Hematopoietic multipotent progenitor cell (in vitro differentiated cells): Measurements from ENCODE around the gene PTCD3. TPM values are rescaled to one million over a fixed set of nuclear protein-coding genes. Genes with fewer than 3 reads are reported as not detected.

ENCODE experiments used
- DNase-seq, 3 donors: peaks; one replicate each; pipeline ENCODE4 v3.0.0-alpha.2; 2011 to 2015; ENCODE audit warnings: low read depth in 2 of 3, low spot score in 2 of 3
- total RNA-seq: library from RNA; depleted of rRNA; stranded (reverse); fragments of >200 nt; gene quantifications from one replicate; pipeline ENCODE4 v1.2.3, GENCODE V29; 2012

The PTCD3 gene
- total RNA-seq, 1 donor: 53.9 TPM

DNA sequence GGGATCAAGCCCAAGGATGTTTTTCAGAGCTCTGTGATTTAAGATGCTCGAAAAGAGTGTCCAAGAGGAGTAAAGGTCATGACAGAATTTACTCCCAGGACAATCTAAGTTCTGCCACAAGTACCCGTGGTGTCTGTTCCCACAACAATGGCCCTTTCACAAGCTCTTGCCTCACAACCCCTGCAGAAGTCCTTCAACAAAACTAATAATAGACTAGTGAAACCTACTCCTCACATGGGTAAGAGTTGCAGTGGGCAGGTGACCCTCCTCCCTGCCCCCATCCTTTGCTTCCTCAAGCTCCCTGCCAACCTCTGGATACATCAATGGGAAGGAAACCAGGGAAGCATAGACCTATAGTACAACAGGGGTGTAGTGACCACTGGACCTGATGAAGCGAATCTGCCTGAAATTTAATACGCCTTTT lies 34.9 kb downstream of the PTCD3 start:
- DNase-seq: no peak

- DNase-seq: no peak
These were observed 36.6 kb downstream of the PTCD3 start for GRCh38 chr2:86142436-86143257.

GRCh38 chr2:86143307-86143706 lies 37.3 kb downstream of the PTCD3 start:
- DNase-seq: no peak

GRCh38 chr2:86143926-86144685 lies 38.1 kb downstream of the PTCD3 start:
- no peak for DNase-seq

DNA sequence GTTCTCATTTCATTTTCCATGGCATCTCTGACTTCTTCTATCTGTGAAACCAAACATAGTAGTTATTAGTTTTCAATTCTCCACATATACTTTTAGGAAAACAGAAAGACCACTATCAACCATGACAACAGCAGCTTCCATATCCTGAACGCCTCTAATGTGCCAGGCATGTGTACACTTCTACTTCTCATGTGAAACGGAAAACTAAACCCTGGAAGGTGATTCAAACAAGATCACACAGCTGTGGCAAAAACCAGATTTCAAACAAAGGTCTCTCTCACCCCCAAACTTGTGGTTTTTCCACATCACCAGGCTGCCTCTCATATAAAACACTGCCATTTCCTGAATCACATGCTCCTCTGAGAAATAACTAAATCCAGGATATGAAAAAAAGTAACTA lies 41.8 kb downstream of the PTCD3 start:
- no peak for DNase-seq

- DNase-seq: no peak
These were observed 44.5 kb downstream of the PTCD3 start for GRCh38 chr2:86150502-86150901.

- DNase-seq: no peak
These were observed 51.0 kb downstream of the PTCD3 start for GRCh38 chr2:86157009-86157556.

DNA sequence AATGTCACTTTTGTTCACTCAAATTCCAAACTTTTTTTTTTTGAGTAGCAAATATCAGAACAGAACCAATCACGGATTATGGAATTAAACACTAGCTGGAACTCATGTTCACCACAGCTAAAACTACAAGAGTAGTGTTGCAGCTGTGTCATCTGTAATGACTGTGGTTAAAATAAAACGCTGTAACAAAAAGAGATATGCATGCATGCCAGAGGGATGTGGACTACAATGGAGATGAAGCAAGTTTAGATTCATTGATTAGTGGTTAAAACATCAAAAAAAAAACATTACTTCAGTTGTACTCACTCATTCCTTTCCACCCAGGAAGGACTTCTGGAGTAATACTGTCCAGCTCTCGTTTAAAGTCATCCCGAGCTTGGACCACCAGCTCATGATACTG lies 52.3 kb downstream of the PTCD3 start:
- DNase-seq: no peak

GRCh38 chr2:86160156-86160952 lies 54.3 kb downstream of the PTCD3 start:
- no peak for DNase-seq

DNA sequence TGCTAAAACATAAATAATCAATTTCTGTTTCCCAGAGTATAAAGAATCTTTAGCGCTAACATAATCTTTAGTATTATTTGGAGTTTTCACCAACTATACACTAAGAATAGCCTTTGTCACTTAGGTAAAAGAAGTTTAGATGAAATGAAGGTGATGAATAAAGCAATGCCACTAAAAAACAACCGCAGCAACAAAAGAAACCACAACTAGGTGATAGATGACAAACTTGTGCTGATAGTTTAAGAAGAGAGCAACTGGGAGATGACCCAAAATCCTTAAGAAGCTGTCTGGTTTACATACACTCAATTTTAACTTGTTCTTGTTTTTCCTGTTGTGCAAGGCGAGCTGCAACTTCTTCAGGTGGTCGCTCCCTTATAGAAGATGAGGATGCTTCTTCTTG lies 64.4 kb downstream of the PTCD3 start:
- no peak for DNase-seq

DNA sequence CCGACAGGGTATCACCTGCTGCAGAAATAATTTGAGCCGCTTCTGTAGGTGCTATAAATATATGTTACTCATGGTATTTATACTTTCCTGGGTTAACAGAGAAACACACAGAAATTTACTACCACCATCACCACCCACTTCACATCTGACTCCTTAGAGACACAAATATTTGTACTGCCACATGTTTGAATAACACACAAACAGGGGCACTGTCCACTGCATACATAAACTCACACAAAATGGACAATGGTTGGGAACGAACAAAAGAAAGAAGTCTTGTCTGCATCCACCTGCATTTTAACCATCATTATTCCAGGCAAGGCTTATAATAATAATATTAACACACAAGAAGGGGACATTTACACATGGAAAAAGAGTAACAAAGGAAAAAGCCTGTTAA lies 65.3 kb downstream of the PTCD3 start:
- DNase-seq: no peak

- DNase-seq: no peak
These were observed 66.6 kb downstream of the PTCD3 start for GRCh38 chr2:86172610-86173009.

GRCh38 chr2:86174445-86174844 lies 68.4 kb downstream of the PTCD3 start:
- no peak for DNase-seq

GRCh38 chr2:86175828-86176227 lies 69.8 kb downstream of the PTCD3 start:
- no peak for DNase-seq

DNA sequence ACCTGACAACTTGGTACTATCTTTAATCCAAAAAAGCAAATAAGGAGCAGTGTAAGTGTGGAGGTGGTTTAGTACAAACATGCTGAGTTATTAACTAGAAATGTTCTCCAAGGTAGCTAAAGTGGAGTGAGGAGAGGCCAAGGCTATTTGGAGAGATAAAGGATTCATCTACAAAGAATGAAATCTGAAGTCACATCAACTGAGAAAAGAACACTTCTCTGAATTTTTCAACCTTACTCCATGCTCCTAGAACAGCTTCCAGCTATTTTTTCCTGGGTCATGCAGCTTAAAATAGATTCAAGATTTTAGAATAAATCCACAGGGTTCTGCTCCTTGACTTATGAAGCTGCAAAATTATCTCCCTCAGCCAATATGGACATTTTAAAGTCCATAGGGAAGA lies 70.6 kb downstream of the PTCD3 start:
- DNase-seq: no peak

- DNase-seq: no peak
These were observed 79.6 kb downstream of the PTCD3 start for GRCh38 chr2:86185517-86186212.

- no peak for DNase-seq
These were observed 80.4 kb downstream of the PTCD3 start for GRCh38 chr2:86186431-86186830.

DNA sequence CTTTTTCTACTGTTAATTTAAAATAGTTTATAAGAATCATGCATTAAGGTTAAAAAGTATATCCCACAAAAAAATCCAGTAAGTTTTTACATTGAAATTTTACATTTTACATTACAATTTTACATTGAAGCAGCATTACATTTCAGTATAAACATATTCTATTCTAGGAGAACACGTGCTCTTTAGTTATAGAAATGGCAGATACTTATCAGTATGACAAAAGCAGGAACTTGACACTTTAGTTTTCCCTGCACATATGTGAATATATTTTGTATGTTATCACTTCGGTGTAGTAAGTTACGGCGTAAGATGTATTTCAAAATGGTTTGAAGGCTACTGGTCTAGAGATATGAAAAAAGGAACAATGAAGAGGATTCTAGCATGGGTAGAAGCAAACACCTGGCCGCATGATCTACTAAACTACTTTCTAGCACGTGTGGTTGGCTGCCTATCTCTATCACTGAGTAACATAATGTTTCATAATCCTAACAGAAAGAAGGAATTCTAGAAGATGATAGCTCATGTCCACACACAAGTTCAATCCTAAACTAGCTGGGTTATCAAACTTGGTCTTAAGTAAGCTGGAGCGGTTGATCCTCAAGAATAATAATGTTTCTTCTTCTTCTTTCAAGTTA lies 83.9 kb downstream of the PTCD3 start:
- DNase-seq: no peak
